ENCODE results near the gene EXPH5.

- TF ChIP-seq CTCF (IDR thresholded peaks at IDR 0.05) (no peak), POLR2A (IDR thresholded peaks at IDR 0.05) (no peak)
Measured at GRCh38 chr11:108574675-108575074, 18.9 kb downstream of the EXPH5 start.

Data from Peyer's patch (tissue), 4 donors.